ENCODE measurements around the gene SLC25A23. TPM values are rescaled to one million over a fixed set of nuclear protein-coding genes. Genes with fewer than 3 reads are reported as not detected.
"Not testable (repeated sequence)": the region's sequence is repeated elsewhere in the genome, so short reads cannot be mapped to it uniquely, and the experiment has no call there.

Gene SLC25A23
- polyA plus RNA-seq (ENCODE audit: insufficient read length in 3 of 3), result 10 to 100 TPM; 63.5 to 77.5 (median 70.3) TPM
- long read RNA-seq, donor 1, transcript SLC25A23-207 (3 exons, 671 nt), result major isoform, 6 of 11 reads
- long read RNA-seq, donor 1, transcript SLC25A23-202 (10 exons, 3,425 nt), result minor isoform, 5 of 11 reads
- long read RNA-seq, donor 1, partial matches to known transcripts, result 0 of 11 reads
- long read RNA-seq, donor 1, other reads (novel, unspliced or antisense), result 0 of 11 reads
- long read RNA-seq, donor 2, transcript SLC25A23-202 (10 exons, 3,425 nt), result major isoform, 9 of 44 reads
- long read RNA-seq, donor 2, transcript SLC25A23-207 (3 exons, 671 nt), result minor isoform, 6 of 44 reads
- long read RNA-seq, donor 2, partial matches to known transcripts, result 29 of 44 reads
- long read RNA-seq, donor 2, other reads (novel, unspliced or antisense), result 0 of 44 reads
- long read RNA-seq, donor 3, transcript SLC25A23-202 (10 exons, 3,425 nt), result major isoform, 7 of 27 reads
- long read RNA-seq, donor 3, transcript SLC25A23-207 (3 exons, 671 nt), result minor isoform, 5 of 27 reads
- long read RNA-seq, donor 3, partial matches to known transcripts, result 13 of 27 reads
- long read RNA-seq, donor 3, other reads (novel, unspliced or antisense), result 0 of 27 reads
- long read RNA-seq, donor 4, transcript SLC25A23-202 (10 exons, 3,425 nt), result major isoform, 6 of 50 reads
- long read RNA-seq, donor 4, partial matches to known transcripts, result 42 of 50 reads
- long read RNA-seq, donor 4, other reads (novel, unspliced or antisense), result 0 of 50 reads
- long read RNA-seq, donor 5, result 0 reads
- long read RNA-seq, donor 6, partial matches to known transcripts, result 11 of 21 reads
- long read RNA-seq, donor 6, other reads (novel, unspliced or antisense), result 0 of 21 reads
- long read RNA-seq, donor 7, partial matches to known transcripts, result 19 of 24 reads
- long read RNA-seq, donor 7, other reads (novel, unspliced or antisense), result 0 of 24 reads
- long read RNA-seq, donor 8, result 0 reads
- long read RNA-seq, donor 9, transcript SLC25A23-207 (3 exons, 671 nt), result minor isoform, 8 of 26 reads
- long read RNA-seq, donor 9, transcript SLC25A23-202 (10 exons, 3,425 nt), result major isoform, 9 of 26 reads
- long read RNA-seq, donor 9, partial matches to known transcripts, result 7 of 26 reads
- long read RNA-seq, donor 9, other reads (novel, unspliced or antisense), result 0 of 26 reads
- long read RNA-seq, donor 10, transcript SLC25A23-202 (10 exons, 3,425 nt), result major isoform, 10 of 40 reads
- long read RNA-seq, donor 10, partial matches to known transcripts, result 19 of 40 reads
- long read RNA-seq, donor 10, other reads (novel, unspliced or antisense), result 6 of 40 reads
- long read RNA-seq, donor 11, transcript SLC25A23-202 (10 exons, 3,425 nt), result major isoform, 11 of 38 reads
- long read RNA-seq, donor 11, partial matches to known transcripts, result 18 of 38 reads
- long read RNA-seq, donor 11, other reads (novel, unspliced or antisense), result 5 of 38 reads
- long read RNA-seq, donor 12, transcript SLC25A23-202 (10 exons, 3,425 nt), result major isoform, 5 of 6 reads
- long read RNA-seq, donor 12, partial matches to known transcripts, result 0 of 6 reads
- long read RNA-seq, donor 12, other reads (novel, unspliced or antisense), result 0 of 6 reads
- long read RNA-seq, donor 13, result 0 reads
- long read RNA-seq, donor 14, partial matches to known transcripts, result 5 of 11 reads
- long read RNA-seq, donor 14, other reads (novel, unspliced or antisense), result 0 of 11 reads
- long read RNA-seq, donor 15, partial matches to known transcripts, result 5 of 8 reads
- long read RNA-seq, donor 15, other reads (novel, unspliced or antisense), result 0 of 8 reads
- long read RNA-seq, donor 16, transcript SLC25A23-207 (3 exons, 671 nt), result minor isoform, 14 of 147 reads
- long read RNA-seq, donor 16, transcript SLC25A23-202 (10 exons, 3,425 nt), result major isoform, 33 of 147 reads
- long read RNA-seq, donor 16, transcript SLC25A23-211 (5 exons, 1,210 nt), result minor isoform, 6 of 147 reads
- long read RNA-seq, donor 16, partial matches to known transcripts, result 86 of 147 reads
- long read RNA-seq, donor 16, other reads (novel, unspliced or antisense), result 6 of 147 reads

DNA sequence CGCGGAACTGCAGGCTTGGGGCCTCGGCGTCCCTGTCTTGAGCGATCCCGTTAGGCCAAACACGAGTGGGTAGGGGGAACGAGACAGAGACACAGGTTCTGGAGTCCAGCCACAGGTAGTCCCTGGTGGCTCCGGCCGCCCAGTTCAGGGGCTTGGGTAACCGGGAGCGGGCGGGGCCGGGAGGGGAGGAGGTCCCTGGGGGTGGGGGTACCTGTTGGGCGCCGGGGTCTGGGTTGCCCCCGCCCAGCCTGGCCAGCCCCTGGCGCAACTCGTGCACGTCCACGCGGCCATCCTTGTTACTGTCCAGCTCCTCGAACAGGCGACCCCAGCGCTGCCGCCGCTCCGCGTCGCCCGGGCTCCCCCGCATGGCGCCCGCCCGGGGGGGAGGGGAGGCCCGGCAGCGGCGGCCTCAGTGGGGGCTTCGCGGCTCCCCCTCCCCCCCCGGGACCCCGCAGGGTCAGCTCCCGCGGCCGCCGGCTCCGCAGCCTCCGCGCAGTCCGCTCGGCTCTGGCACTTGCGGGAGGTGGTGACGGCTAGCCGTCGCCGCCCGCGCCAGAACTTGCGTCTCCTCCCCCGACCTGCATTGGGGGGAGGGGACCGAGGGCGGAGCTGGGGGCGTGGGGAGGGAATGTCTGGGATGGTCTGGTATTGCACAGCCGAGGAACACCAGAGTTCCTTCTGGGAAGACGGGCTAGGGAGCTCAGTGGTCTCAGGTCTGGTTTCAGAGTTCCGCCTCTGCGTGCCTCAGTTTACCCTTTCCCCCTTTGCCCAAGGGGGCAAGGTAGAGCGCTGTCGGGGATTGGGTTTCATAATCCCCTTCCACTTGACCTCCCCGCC is at the start of gene SLC25A23:
Gene SLC25A23, minus strand, starts transcription at position 531 of the 837 bp plus-strand sequence. Its CDS starts 164 bp downstream, at position 367.
- peak in 9 of 11 donors; percentile 55 to 82 (median 68) for DNase-seq (ENCODE audit: extremely low read depth in 1 of 11, low read depth in 9 of 11, low spot score in 4 of 11)

GRCh38 chr19:6508028-6508771 is 48.6 kb upstream of the SLC25A23 start:
- not testable (repeated sequence) for DNase-seq (ENCODE audit: extremely low read depth in 1 of 11, low read depth in 9 of 11, low spot score in 4 of 11)

GRCh38 chr19:6503407-6504201 is 44.0 kb upstream of the SLC25A23 start:
- DNase-seq (ENCODE audit: extremely low read depth in 1 of 11, low read depth in 9 of 11, low spot score in 4 of 11), result no peak

DNA sequence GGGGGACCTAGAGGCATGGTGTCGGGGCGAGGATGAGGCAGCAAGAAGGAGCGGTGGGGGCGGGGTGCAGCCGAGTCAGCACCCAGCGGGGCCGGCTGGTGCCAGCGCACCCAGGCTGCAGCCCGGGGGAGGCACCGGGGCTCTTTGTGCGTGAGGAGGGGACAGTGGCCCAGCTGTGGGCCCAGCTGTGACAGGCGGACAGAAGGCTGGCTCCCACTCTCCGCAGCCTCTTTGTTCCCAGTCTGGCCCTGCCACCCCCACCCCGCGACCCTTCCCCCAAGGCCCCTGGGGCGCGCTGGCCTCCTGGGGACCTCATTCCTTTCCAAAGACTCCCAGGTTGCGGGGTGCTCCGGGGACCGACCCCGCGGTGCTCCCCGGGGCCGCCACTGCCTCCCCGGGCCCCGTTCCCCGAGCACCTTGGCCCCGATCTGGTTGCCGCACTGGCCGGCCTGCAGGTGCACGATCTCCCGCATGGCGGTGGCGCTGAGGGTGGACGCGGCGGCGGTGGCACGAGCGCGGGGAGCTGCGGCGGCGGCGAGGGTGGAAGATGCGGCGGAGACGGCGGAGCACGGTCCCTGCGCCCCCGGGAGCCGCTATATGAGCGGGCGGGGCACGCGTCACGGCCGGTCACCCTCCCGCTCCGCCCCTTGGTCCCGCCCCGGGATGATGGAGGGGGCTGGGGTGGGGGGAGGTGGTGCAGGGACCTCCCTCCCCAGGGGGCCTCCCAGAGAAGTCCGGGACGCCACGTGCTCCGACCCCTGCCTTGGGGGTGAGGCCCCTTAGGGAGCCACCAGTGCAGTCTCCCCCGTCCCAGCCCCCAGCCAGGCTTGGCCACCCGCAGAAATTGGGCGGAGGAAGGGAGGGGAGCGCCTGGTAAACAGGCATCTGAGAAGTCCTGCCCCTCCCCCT is 42.4 kb upstream of the SLC25A23 start, which contains the start of gene TUBB4A:
Gene TUBB4A, minus strand, starts transcription at position 570 of the 909 bp plus-strand sequence. Its CDS starts 97 bp downstream, at position 473.
- DNase-seq (ENCODE audit: extremely low read depth in 1 of 11, low read depth in 9 of 11, low spot score in 4 of 11), result no peak

GRCh38 chr19:6500837-6501739 is 41.5 kb upstream of the SLC25A23 start:
- DNase-seq (ENCODE audit: extremely low read depth in 1 of 11, low read depth in 9 of 11, low spot score in 4 of 11), result no peak

- no peak for DNase-seq (ENCODE audit: extremely low read depth in 1 of 11, low read depth in 9 of 11, low spot score in 4 of 11)
These were observed 39.6 kb upstream of the SLC25A23 start for GRCh38 chr19:6499052-6499790.

DNA sequence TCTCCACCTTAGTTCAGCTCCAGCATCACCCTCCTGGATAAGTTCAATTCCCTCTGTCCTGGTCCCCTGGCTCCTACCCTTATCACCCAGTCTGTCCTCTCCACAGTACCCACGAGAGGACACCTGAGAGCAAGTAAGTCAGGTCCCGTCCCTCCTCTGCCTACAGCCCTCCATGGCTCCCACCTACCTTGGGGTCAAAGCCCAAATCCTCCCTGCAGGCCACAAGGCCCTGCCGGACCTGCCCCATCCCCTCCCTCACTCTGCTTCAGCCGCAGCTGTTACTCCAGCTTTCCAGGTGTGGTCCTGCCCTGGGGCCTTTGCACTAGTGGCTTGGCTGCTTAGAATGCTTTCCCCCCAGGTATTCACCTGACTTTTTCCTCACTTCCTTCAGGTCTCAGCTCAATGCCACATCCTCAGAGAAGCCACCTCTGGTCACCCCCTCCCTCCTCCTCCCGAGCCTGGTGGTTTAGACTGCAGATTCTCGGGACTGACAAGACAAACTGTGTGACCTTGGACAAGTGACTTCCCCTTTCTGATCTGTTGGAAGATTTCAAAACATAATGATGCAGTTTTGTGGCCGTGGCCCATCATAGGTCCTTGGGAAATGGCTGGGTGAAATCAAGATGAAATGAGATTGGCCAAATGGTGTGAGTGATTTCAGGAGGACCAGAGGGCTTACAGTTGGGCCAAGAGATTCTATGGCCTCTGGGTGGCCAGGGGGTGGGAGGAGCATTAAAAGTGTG is 38.9 kb upstream of the SLC25A23 start:
- DNase-seq (ENCODE audit: extremely low read depth in 1 of 11, low read depth in 9 of 11, low spot score in 4 of 11), result no peak

DNA sequence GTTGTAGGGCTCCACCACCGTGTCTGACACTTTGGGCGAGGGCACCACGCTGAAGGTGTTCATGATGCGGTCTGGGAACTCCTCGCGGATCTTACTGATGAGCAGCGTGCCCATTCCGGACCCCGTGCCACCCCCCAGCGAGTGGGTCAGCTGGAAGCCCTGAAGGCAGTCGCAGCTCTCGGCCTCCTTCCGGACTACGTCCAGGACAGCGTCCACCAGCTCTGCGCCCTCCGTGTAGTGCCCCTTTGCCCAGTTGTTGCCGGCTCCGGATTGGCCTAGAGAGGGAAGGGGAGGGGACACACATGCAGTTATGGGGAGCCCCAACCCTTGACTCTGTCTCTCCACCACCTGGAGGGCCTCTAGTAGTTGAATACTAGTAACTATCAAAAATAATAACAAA is 36.4 kb upstream of the SLC25A23 start:
- no peak for DNase-seq (ENCODE audit: extremely low read depth in 1 of 11, low read depth in 9 of 11, low spot score in 4 of 11)

DNA sequence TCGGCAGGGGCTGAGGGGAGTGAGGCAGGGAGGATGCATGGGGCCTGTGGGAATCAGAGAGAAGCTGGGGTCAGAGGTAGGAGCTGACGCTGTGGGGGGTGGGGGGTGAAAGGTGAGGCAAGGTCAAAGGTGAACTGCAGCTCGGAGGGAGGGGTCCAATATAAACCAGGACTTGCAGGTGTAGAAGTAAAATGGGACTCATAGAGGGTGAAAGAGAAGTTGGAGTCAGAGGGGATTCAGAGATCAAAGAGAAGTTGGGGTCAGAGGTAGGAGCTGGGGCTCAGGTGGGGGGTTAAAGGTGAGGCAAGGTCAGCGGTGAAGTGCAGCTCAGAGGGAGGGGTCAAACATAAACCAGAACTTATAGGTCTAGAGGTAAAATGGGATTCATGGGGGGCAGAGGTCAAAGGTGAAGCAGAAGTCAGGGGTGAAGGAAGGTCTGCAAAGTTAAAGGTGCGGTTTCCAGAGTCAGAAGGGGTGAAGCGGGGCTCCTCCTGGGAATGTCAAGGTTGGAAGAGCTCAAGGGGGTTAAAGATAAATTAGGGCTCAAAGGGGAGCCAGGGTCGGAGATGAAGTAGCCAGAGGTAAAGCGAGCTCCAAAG is 34.9 kb upstream of the SLC25A23 start:
- no peak for DNase-seq (ENCODE audit: extremely low read depth in 1 of 11, low read depth in 9 of 11, low spot score in 4 of 11)

- DNase-seq (ENCODE audit: extremely low read depth in 1 of 11, low read depth in 9 of 11, low spot score in 4 of 11), result no peak
These were observed 32.4 kb upstream of the SLC25A23 start for GRCh38 chr19:6491802-6492592.

DNA sequence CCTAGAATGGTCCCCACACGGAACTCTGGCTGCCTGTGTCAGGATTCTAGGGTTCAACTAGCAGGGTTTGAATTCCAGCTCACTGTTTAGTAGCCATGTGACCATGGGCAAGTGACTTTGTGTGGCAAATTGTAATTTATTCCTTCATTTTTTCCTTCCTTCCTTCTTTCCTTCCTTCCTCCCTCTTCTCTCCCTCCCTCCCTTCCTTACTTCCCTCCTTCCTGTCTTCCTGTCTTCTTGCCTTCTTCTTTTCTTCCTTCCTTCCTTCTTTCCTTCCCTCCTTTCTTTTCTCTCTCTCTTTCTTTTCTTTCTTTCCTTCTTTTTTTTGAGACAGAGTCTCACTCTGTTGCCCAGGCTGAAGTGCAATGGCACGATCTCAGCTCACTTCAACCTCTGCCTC is 30.5 kb upstream of the SLC25A23 start:
- DNase-seq (ENCODE audit: extremely low read depth in 1 of 11, low read depth in 9 of 11, low spot score in 4 of 11), result no peak
